Osteocyte (in vitro differentiated cells): ENCODE data around the gene GRPEL2. TPM values are rescaled to one million over a fixed set of nuclear protein-coding genes. Genes with fewer than 3 reads are reported as not detected.
A peak's percentile ranks its signal among the peaks of the same experiment; 100 is the strongest.

Experiments used
- DNase-seq: peaks from one replicate; pipeline ENCODE4 v3.0.0; 2021; ENCODE audit warnings: mixed read lengths; ENCODE audit not compliant: unreplicated experiment; ENCODE audit errors: extremely low spot score
- H3K27ac Mint-ChIP-seq: one replicate; pipeline ENCODE4 v1.8.0; 2021; ENCODE audit warnings: mild to moderate bottlenecking, mixed read lengths; ENCODE audit not compliant: unreplicated experiment
- H3K27me3 Mint-ChIP-seq: one replicate; pipeline ENCODE4 v1.8.0; 2021; ENCODE audit warnings: mixed read lengths; ENCODE audit not compliant: unreplicated experiment
- H3K36me3 Mint-ChIP-seq: one replicate; pipeline ENCODE4 v1.8.0; 2021; ENCODE audit warnings: mixed read lengths; ENCODE audit not compliant: unreplicated experiment
- H3K4me1 Mint-ChIP-seq: one replicate; pipeline ENCODE4 v1.8.0; 2021; ENCODE audit warnings: mixed read lengths; ENCODE audit not compliant: unreplicated experiment
- H3K4me3 Mint-ChIP-seq: one replicate; pipeline ENCODE4 v1.8.0; 2021; ENCODE audit warnings: mild to moderate bottlenecking, moderate library complexity, mixed read lengths; ENCODE audit not compliant: unreplicated experiment
- H3K9me3 Mint-ChIP-seq: one replicate; pipeline ENCODE4 v1.8.0; 2021; ENCODE audit warnings: mixed read lengths; ENCODE audit not compliant: unreplicated experiment
- CTCF ChIP-seq: fragments of 200-600 bp; sonication (generic); IDR thresholded peaks from 2 replicates; pipeline ENCODE4 v1.5.0; 2021; ENCODE audit warnings: antibody characterized with exemption, mild to moderate bottlenecking, moderate library complexity
- total RNA-seq: library from RNA; stranded (reverse); gene quantifications from 2 replicates; pipeline ENCODE4 v1.2.1, GENCODE V29; 2021

Gene GRPEL2
- total RNA-seq, 1 donor from 2014 or later, result 25.2 TPM

- DNase-seq, result no peak
- Mint-ChIP-seq H3K4me3 (no peak overlapping the region), H3K4me1 (peaks cover 49% of the 10 kb centered on the region), H3K36me3 (no peaks in the 10 kb centered on the region), H3K9me3 (no peaks in the 10 kb centered on the region), H3K27me3 (no peaks in the 10 kb centered on the region), H3K27ac (peak overlapping the region; percentile 69)
- TF ChIP-seq CTCF, result no peak
These were observed 35.3 kb downstream of the GRPEL2 start for GRCh38 chr5:149380466-149381121.

GRCh38 chr5:149381261-149381985 is 36.1 kb downstream of the GRPEL2 start:
- Mint-ChIP-seq H3K27ac (peak overlapping the region; percentile 43), H3K9me3 (no peaks in the 10 kb centered on the region), H3K4me1 (peaks cover 57% of the 10 kb centered on the region), H3K4me3 (no peak overlapping the region), H3K27me3 (no peaks in the 10 kb centered on the region), H3K36me3 (no peaks in the 10 kb centered on the region)
- TF ChIP-seq CTCF, result no peak
- no peak for DNase-seq

- peak; percentile 94 for DNase-seq
- Mint-ChIP-seq H3K4me3 (no peak overlapping the region), H3K36me3 (no peaks in the 10 kb centered on the region), H3K9me3 (no peaks in the 10 kb centered on the region), H3K4me1 (peaks cover 63% of the 10 kb centered on the region), H3K27me3 (no peaks in the 10 kb centered on the region), H3K27ac (peak overlapping the region; percentile 43)
- peak; percentile 98 for TF ChIP-seq CTCF
These were observed 36.7 kb downstream of the GRPEL2 start for GRCh38 chr5:149381986-149382338.

- no peak overlapping the region for H3K4me3 Mint-ChIP-seq
- H3K9me3 Mint-ChIP-seq, result no peaks in the 10 kb centered on the region
- no peak for TF ChIP-seq CTCF
- H3K27me3 Mint-ChIP-seq, result no peaks in the 10 kb centered on the region
- H3K36me3 Mint-ChIP-seq, result no peaks in the 10 kb centered on the region
- no peak for DNase-seq
- H3K4me1 Mint-ChIP-seq, result peaks cover 70% of the 10 kb centered on the region
- peak overlapping the region; percentile 45 for H3K27ac Mint-ChIP-seq
These were observed 37.4 kb downstream of the GRPEL2 start for GRCh38 chr5:149382517-149383220.

- H3K27me3 Mint-ChIP-seq, result no peaks in the 10 kb centered on the region
- H3K27ac Mint-ChIP-seq, result peak overlapping the region; percentile 71
- H3K36me3 Mint-ChIP-seq, result no peaks in the 10 kb centered on the region
These were observed 38.1 kb downstream of the GRPEL2 start for GRCh38 chr5:149383399-149383798.

More at GRCh38 chr5:149383399-149383798, 38.1 kb downstream of the GRPEL2 start:
- Mint-ChIP-seq H3K4me3 (no peak overlapping the region), H3K4me1 (peaks cover 77% of the 10 kb centered on the region), H3K9me3 (peaks cover 1% of the 10 kb centered on the region)
- TF ChIP-seq CTCF, result no peak
- no peak for DNase-seq
